DND-41 (cell line): ENCODE measurements around the gene BACE1.

ENCODE experiments used
- ATAC-seq: fragments of 200-7000 bp; cut with Tn5 transposase; 3 replicates; pipeline ENCODE4 v1.9.1; 2021; ENCODE audit warnings: low read depth; ENCODE audit not compliant: insufficient read depth
- DNase-seq: peaks from one replicate; pipeline ENCODE4 v3.0.0-alpha.2; 2020
- H2AFZ ChIP-seq: 2 replicates; pipeline ENCODE4 v1.6.0; 2012; ENCODE audit warnings: low read depth, low read length
- H3K27ac ChIP-seq: 2 replicates; pipeline ENCODE4 v1.5.1; 2012; ENCODE audit warnings: low read length, inconsistent platforms
- H3K27me3 ChIP-seq: fragments of 200-600 bp; sonication (generic); 2 replicates; pipeline ENCODE4 v1.6.0; 2012; ENCODE audit warnings: low read length, mild to moderate bottlenecking, inconsistent platforms; ENCODE audit not compliant: insufficient read depth, poor library complexity
- H3K36me3 ChIP-seq: 2 replicates; pipeline ENCODE4 v1.5.1; 2012; ENCODE audit warnings: low read length, inconsistent platforms; ENCODE audit not compliant: insufficient read depth
- H3K4me1 ChIP-seq: 2 replicates; pipeline ENCODE4 v1.5.1; 2012; ENCODE audit warnings: mild to moderate bottlenecking, low read length; ENCODE audit not compliant: insufficient read depth
- H3K4me2 ChIP-seq: 2 replicates; pipeline ENCODE4 v1.6.0; 2012; ENCODE audit warnings: mild to moderate bottlenecking, moderate library complexity, low read length, inconsistent platforms; ENCODE audit not compliant: insufficient read depth
- H3K4me3 ChIP-seq, 2 experiments: fragments of 200-600 bp in 1 of 2; shearing (Covaris generic) in 1 of 2; 2 replicates each; pipeline ENCODE4 v1.5.1; 2012 to 2016; ENCODE audit warnings: inconsistent platforms in 2 of 2, low read length in 2 of 2, mild to moderate bottlenecking in 2 of 2, low read depth in 1 of 2, moderate library complexity in 1 of 2
- H3K79me2 ChIP-seq: 2 replicates; pipeline ENCODE4 v1.6.0; 2012; ENCODE audit warnings: low read length, inconsistent platforms; ENCODE audit not compliant: insufficient read depth
- H3K9ac ChIP-seq: 2 replicates; pipeline ENCODE4 v1.6.0; 2012; ENCODE audit warnings: low read depth, mild to moderate bottlenecking, inconsistent platforms, low read length, moderate library complexity
- H3K9me3 ChIP-seq: 2 replicates; pipeline ENCODE4 v1.5.1; 2012; ENCODE audit warnings: low read length, moderate library complexity, mild to moderate bottlenecking, inconsistent platforms; ENCODE audit not compliant: insufficient read depth, severe bottlenecking
- H4K20me1 ChIP-seq: 2 replicates; pipeline ENCODE4 v1.6.0; 2012; ENCODE audit warnings: low read length; ENCODE audit not compliant: insufficient read depth
- EZH2 ChIP-seq: IDR thresholded peaks from 3 replicates; pipeline ENCODE4 v1.6.1; 2012; ENCODE audit warnings: borderline replicate concordance, low read depth, mild to moderate bottlenecking, moderate library complexity, low read length, inconsistent platforms; ENCODE audit not compliant: severe bottlenecking
- TF ChIP-seq, protein P1 (sequence below): IDR thresholded peaks from 2 replicates; pipeline ENCODE4 v1.5.1; 2012; ENCODE audit warnings: borderline replicate concordance, low read length, moderate library complexity, mild to moderate bottlenecking; ENCODE audit not compliant: poor library complexity, severe bottlenecking; ENCODE audit errors: extremely low read depth

BACE1 gene

GRCh38 chr11:117315285-117316196 lies 515 bp downstream of the BACE1 start:
- H3K79me2 ChIP-seq, result no peaks in the 10 kb centered on the region
- ATAC-seq, result peak; percentile 30; the same call in 2 of the 3 replicates
- no peak overlapping the region for H3K27ac ChIP-seq
- H3K4me1 ChIP-seq, result peaks cover 10% of the 10 kb centered on the region
- no peak for DNase-seq
- peak overlapping the region; percentile 34; the same call in 1 of the 2 replicates for H3K9ac ChIP-seq
- H4K20me1 ChIP-seq, result peaks cover 4% of the 10 kb centered on the region; the same call in 1 of the 2 replicates
- H3K9me3 ChIP-seq, result no peaks in the 10 kb centered on the region
- peaks cover 59% of the 10 kb centered on the region for H3K27me3 ChIP-seq
- H3K4me3 ChIP-seq, result peak overlapping the region in 1 of 2 experiments; percentile 50; a peak in 2 of 4 replicates
- no peak overlapping the region; the same call in 1 of the 2 replicates for H2AFZ ChIP-seq
- TF ChIP-seq, protein P1, sequence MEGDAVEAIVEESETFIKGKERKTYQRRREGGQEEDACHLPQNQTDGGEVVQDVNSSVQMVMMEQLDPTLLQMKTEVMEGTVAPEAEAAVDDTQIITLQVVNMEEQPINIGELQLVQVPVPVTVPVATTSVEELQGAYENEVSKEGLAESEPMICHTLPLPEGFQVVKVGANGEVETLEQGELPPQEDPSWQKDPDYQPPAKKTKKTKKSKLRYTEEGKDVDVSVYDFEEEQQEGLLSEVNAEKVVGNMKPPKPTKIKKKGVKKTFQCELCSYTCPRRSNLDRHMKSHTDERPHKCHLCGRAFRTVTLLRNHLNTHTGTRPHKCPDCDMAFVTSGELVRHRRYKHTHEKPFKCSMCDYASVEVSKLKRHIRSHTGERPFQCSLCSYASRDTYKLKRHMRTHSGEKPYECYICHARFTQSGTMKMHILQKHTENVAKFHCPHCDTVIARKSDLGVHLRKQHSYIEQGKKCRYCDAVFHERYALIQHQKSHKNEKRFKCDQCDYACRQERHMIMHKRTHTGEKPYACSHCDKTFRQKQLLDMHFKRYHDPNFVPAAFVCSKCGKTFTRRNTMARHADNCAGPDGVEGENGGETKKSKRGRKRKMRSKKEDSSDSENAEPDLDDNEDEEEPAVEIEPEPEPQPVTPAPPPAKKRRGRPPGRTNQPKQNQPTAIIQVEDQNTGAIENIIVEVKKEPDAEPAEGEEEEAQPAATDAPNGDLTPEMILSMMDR, result no peak
- no peak for TF ChIP-seq EZH2
- no peaks in the 10 kb centered on the region for H3K36me3 ChIP-seq
- H3K4me2 ChIP-seq, result peak overlapping the region; percentile 66

DNA sequence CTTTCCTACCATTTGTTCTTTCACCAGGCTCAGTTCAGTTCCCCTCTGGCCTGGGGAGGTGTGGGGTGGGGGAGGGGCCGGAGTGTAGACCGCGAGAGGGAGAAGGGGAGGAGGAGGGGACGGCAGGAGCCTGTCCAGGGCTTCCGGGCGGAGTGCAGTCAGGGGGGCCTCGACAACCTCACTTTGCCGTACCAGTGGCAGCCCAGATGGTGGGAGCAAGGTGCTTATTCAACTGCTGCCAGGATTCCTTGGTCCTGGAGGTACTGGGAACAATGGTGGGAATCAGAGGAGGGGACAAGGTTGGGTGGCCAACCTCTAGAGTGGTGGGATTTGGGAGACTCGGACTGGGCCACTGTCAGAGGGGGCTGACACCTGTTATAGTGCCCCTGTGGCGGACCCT lies 1.2 kb downstream of the BACE1 start:
- Histone ChIP-seq H3K27ac (no peak overlapping the region), H3K4me3 (no peak overlapping the region), H3K4me2 (no peak overlapping the region), H2AFZ (no peak overlapping the region), H3K9me3 (no peaks in the 10 kb centered on the region), H3K4me1 (peaks cover 10% of the 10 kb centered on the region), H4K20me1 (peaks cover 4% of the 10 kb centered on the region; the same call in 1 of the 2 replicates), H3K79me2 (no peaks in the 10 kb centered on the region), H3K9ac (no peak overlapping the region), H3K27me3 (peaks cover 59% of the 10 kb centered on the region), H3K36me3 (no peaks in the 10 kb centered on the region)
- DNase-seq, result no peak
- TF ChIP-seq, protein P1, result no peak
- no peak for TF ChIP-seq EZH2
- ATAC-seq, result no peak

- H3K4me3 ChIP-seq, result no peak overlapping the region
- H3K79me2 ChIP-seq, result no peaks in the 10 kb centered on the region
- DNase-seq (no peak), ATAC-seq (no peak)
- no peak overlapping the region for H3K9ac ChIP-seq
- peaks cover 4% of the 10 kb centered on the region; the same call in 1 of the 2 replicates for H4K20me1 ChIP-seq
- TF ChIP-seq, protein P1, result no peak
- no peak for TF ChIP-seq EZH2
- H3K4me2 ChIP-seq, result no peak overlapping the region
- H3K4me1 ChIP-seq, result peaks cover 10% of the 10 kb centered on the region
- H3K9me3 ChIP-seq, result no peaks in the 10 kb centered on the region
- no peak overlapping the region for H2AFZ ChIP-seq
- peaks cover 64% of the 10 kb centered on the region for H3K27me3 ChIP-seq
- no peaks in the 10 kb centered on the region for H3K36me3 ChIP-seq
- no peak overlapping the region for H3K27ac ChIP-seq
Observed at GRCh38 chr11:117313828-117314768, 2.0 kb downstream of the BACE1 start.
